MM.1S (cell line): ENCODE data around the gene XIRP2.

Experiments
- DNase-seq: peaks from one replicate; pipeline ENCODE4 v3.0.0-alpha.2; 2015
- H2AFZ ChIP-seq: fragments of 300-600 bp; sonication (generic); 2 replicates; pipeline ENCODE4 v1.6.0; 2016; ENCODE audit warnings: antibody characterized with exemption, low read length
- H3F3A ChIP-seq: fragments of 300-600 bp; sonication (generic); 2 replicates; pipeline ENCODE4 v1.6.1; 2016; ENCODE audit warnings: mild to moderate bottlenecking, antibody characterized with exemption, low read length, moderate library complexity, mixed read lengths; ENCODE audit not compliant: insufficient read depth
- H3K27ac ChIP-seq: fragments of 300-600 bp; sonication (generic); 2 replicates; pipeline ENCODE4 v1.5.1; 2016; ENCODE audit warnings: mild to moderate bottlenecking, low read length
- H3K27me3 ChIP-seq: fragments of 300-600 bp; sonication (generic); replicated peaks from 2 replicates; pipeline ENCODE4 v1.6.0; 2016; ENCODE audit warnings: low read length; ENCODE audit not compliant: insufficient read depth
- H3K36me3 ChIP-seq: fragments of 300-600 bp; sonication (generic); replicated peaks from 2 replicates; pipeline ENCODE4 v1.6.1; 2016; ENCODE audit warnings: mild to moderate bottlenecking, low read length, mixed read lengths; ENCODE audit not compliant: insufficient read depth
- H3K4me1 ChIP-seq: fragments of 300-600 bp; sonication (generic); 2 replicates; pipeline ENCODE4 v1.6.1; 2016; ENCODE audit warnings: low read length, mixed read lengths
- H3K4me2 ChIP-seq: fragments of 300-600 bp; sonication (generic); 2 replicates; pipeline ENCODE4 v1.6.0; 2016; ENCODE audit warnings: low read depth, low read length
- H3K4me3 ChIP-seq: fragments of 300-600 bp; sonication (generic); 2 replicates; pipeline ENCODE4 v1.5.1; 2016; ENCODE audit warnings: low read length, mixed read lengths
- H3K79me2 ChIP-seq: fragments of 300-600 bp; sonication (generic); 2 replicates; pipeline ENCODE4 v1.6.1; 2016; ENCODE audit warnings: mixed run types, low read length, mixed read lengths
- H3K9ac ChIP-seq: fragments of 300-600 bp; sonication (generic); 2 replicates; pipeline ENCODE4 v1.6.1; 2016; ENCODE audit warnings: low read length, mixed read lengths
- H3K9me2 ChIP-seq: fragments of 300-600 bp; sonication (generic); replicated peaks from 2 replicates; pipeline ENCODE4 v1.6.1; 2016; ENCODE audit warnings: mild to moderate bottlenecking, low read length, mixed read lengths; ENCODE audit not compliant: insufficient read depth
- H3K9me3 ChIP-seq: fragments of 300-600 bp; sonication (generic); replicated peaks from 2 replicates; pipeline ENCODE4 v1.6.1; 2016; ENCODE audit warnings: mild to moderate bottlenecking, low read length, mixed read lengths; ENCODE audit not compliant: insufficient read depth
- H4K20me1 ChIP-seq: fragments of 300-600 bp; sonication (generic); 2 replicates; pipeline ENCODE4 v1.6.1; 2016; ENCODE audit warnings: mild to moderate bottlenecking, low read length, moderate library complexity, mixed read lengths; ENCODE audit not compliant: insufficient read depth
- EZH2 ChIP-seq: fragments of 300-600 bp; sonication (generic); optimal IDR thresholded peaks from 2 replicates; pipeline ENCODE3; 2017; ENCODE audit warnings: low read depth, mild to moderate bottlenecking, antibody characterized with exemption, low read length, mixed read lengths
- EZH2phosphoT487 ChIP-seq: fragments of 300-600 bp; sonication (generic); IDR thresholded peaks from 2 replicates; pipeline ENCODE4 v1.6.1; 2018; ENCODE audit warnings: antibody characterized with exemption, low read length
- TF ChIP-seq, protein P1 (sequence below): fragments of 300-600 bp; sonication (generic); IDR thresholded peaks from 2 replicates; pipeline ENCODE4 v1.5.1; 2016; ENCODE audit warnings: antibody characterized with exemption, low read length, mixed read lengths

The XIRP2 gene

DNA sequence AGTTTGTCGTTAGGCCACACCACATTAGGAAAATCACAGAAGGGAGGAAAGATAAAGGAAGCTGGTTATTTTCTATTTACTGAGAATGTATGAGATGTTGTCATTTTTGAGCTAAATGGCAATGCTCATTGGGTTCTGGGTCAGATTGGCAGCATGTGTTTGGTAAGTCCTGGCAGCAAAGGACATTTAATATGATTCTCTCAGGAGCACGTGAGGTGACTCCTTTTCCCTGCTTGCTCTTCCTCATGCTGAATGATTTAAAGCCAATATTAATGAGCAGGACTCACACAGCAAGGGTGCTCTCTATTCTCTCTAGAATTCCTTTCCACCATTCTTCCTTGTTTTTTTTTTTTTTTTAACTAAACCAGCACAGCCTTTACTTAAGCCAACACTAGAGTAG, 298.2 kb downstream of the XIRP2 start:
- TF ChIP-seq EZH2phosphoT487 (no peak), EZH2 (no peak)
- TF ChIP-seq, protein P1, sequence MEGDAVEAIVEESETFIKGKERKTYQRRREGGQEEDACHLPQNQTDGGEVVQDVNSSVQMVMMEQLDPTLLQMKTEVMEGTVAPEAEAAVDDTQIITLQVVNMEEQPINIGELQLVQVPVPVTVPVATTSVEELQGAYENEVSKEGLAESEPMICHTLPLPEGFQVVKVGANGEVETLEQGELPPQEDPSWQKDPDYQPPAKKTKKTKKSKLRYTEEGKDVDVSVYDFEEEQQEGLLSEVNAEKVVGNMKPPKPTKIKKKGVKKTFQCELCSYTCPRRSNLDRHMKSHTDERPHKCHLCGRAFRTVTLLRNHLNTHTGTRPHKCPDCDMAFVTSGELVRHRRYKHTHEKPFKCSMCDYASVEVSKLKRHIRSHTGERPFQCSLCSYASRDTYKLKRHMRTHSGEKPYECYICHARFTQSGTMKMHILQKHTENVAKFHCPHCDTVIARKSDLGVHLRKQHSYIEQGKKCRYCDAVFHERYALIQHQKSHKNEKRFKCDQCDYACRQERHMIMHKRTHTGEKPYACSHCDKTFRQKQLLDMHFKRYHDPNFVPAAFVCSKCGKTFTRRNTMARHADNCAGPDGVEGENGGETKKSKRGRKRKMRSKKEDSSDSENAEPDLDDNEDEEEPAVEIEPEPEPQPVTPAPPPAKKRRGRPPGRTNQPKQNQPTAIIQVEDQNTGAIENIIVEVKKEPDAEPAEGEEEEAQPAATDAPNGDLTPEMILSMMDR, result no peak
- H3K9me2 ChIP-seq, result no peaks in the 10 kb centered on the region
- no peak overlapping the region for H3K4me3 ChIP-seq
- H3K27me3 ChIP-seq, result no peaks in the 10 kb centered on the region
- no peak overlapping the region for H3K4me2 ChIP-seq
- H4K20me1 ChIP-seq, result no peaks in the 10 kb centered on the region
- no peaks in the 10 kb centered on the region for H3K4me1 ChIP-seq
- no peaks in the 10 kb centered on the region for H3F3A ChIP-seq
- no peaks in the 10 kb centered on the region for H3K9me3 ChIP-seq
- DNase-seq, result no peak
- no peak overlapping the region for H2AFZ ChIP-seq
- no peak overlapping the region for H3K9ac ChIP-seq
- no peaks in the 10 kb centered on the region for H3K36me3 ChIP-seq
- H3K27ac ChIP-seq, result no peak overlapping the region
- H3K79me2 ChIP-seq, result no peaks in the 10 kb centered on the region

DNA sequence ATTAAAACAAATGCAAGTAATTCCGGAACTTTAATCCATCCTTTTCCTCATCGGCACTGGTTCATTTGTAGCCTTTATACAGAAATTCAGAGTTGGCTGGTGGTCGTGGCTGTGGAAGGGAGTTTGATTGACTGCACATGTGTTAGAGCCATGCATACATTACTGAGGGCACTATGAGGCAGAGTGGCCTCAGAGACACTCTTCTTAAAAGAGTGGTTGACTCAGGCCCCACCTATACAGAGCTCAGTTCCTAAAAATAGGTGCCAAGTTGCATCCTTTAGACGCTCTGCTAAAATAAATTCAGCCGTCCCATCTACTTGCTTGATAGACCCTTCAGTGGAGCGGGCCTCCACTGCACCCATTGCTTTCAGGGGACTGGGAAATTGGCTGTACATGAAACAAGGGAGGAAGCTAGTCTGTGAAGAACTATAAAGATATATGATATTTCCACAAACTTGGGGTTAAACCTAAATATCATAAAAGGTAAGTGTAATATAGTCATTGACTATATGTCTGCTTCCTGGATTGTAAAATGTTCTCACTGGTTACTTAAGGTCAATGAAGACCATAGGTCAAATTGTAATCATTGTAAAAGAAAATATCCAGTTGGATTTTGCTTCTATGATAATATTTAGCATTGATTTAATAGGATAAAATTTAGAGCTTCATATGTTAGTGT, 298.9 kb downstream of the XIRP2 start:
- TF ChIP-seq, protein P1, result no peak
- no peak for TF ChIP-seq EZH2
- no peak for TF ChIP-seq EZH2phosphoT487
- Histone ChIP-seq H3F3A (no peaks in the 10 kb centered on the region), H3K4me1 (no peaks in the 10 kb centered on the region), H4K20me1 (no peaks in the 10 kb centered on the region), H3K9ac (no peak overlapping the region), H3K27me3 (no peaks in the 10 kb centered on the region), H2AFZ (no peak overlapping the region), H3K4me3 (no peak overlapping the region), H3K9me3 (no peaks in the 10 kb centered on the region), H3K27ac (no peak overlapping the region), H3K4me2 (no peak overlapping the region), H3K9me2 (no peaks in the 10 kb centered on the region), H3K79me2 (no peaks in the 10 kb centered on the region), H3K36me3 (no peaks in the 10 kb centered on the region)
- DNase-seq, result no peak

DNA sequence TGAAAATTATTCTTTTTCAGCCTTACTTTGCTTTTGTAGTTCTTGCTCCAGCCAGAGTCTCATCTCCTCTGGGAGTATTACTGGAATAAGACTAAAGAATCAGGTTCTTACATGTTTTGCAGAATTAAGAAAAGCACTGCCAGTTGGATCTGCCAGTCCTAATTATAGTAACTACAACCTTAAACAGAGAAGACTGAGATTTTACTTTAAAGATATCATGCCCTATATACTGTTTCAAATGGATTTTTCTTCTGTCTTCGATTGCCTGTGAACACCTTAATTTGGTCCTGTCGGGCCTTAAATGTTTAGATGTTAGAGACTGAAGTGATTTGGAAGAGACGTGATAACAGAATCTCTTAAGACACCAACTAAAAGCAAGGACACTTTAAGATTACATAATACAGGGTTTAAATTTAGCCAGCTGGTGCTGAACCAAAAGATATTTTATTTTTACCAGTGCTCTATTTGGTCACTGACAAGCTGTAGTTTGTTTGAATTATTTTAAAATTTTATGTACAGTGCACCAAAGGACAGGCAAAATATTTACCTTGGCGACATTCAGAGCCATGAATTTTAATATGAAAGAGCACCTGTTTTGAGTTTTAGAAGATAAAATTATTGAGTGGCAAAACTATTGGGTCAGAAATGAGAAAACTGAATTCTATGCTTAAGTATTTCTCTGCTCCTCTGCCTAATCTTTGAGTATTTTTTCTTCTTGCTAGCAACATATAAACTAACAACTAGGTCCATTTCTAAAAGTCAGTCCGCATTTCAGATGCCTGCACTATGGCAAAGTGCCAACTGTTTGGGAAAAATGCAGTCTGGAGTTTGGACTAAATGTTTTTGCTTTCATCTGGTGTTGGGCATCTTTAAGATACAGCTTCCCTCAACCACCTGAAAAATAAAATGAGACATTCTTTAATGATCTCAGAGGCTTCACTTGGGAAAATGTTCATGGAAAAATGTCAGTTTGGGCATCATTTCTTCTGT, 300.0 kb downstream of the XIRP2 start:
- no peaks in the 10 kb centered on the region for H3K9me2 ChIP-seq
- H3K4me1 ChIP-seq, result no peaks in the 10 kb centered on the region
- H3K27ac ChIP-seq, result no peak overlapping the region
- no peak overlapping the region for H3K9ac ChIP-seq
- H3K36me3 ChIP-seq, result no peaks in the 10 kb centered on the region
- DNase-seq, result no peak
- no peaks in the 10 kb centered on the region for H3K79me2 ChIP-seq
- TF ChIP-seq, protein P1, result no peak
- no peak for TF ChIP-seq EZH2
- TF ChIP-seq EZH2phosphoT487, result no peak
- no peak overlapping the region for H2AFZ ChIP-seq
- no peak overlapping the region for H3K4me2 ChIP-seq
- H3K4me3 ChIP-seq, result no peak overlapping the region
- H3K27me3 ChIP-seq, result no peaks in the 10 kb centered on the region
- H4K20me1 ChIP-seq, result no peaks in the 10 kb centered on the region
- H3K9me3 ChIP-seq, result no peaks in the 10 kb centered on the region
- no peaks in the 10 kb centered on the region for H3F3A ChIP-seq
